ENCODE results near the gene INHBB. TPM values are rescaled to one million over a fixed set of nuclear protein-coding genes. Genes with fewer than 3 reads are reported as not detected.

INHBB gene
- polyA plus RNA-seq, 2 of the 4 experiments (the other 2 are of a cell fraction) = 7.2 to 25.3 TPM

DNA sequence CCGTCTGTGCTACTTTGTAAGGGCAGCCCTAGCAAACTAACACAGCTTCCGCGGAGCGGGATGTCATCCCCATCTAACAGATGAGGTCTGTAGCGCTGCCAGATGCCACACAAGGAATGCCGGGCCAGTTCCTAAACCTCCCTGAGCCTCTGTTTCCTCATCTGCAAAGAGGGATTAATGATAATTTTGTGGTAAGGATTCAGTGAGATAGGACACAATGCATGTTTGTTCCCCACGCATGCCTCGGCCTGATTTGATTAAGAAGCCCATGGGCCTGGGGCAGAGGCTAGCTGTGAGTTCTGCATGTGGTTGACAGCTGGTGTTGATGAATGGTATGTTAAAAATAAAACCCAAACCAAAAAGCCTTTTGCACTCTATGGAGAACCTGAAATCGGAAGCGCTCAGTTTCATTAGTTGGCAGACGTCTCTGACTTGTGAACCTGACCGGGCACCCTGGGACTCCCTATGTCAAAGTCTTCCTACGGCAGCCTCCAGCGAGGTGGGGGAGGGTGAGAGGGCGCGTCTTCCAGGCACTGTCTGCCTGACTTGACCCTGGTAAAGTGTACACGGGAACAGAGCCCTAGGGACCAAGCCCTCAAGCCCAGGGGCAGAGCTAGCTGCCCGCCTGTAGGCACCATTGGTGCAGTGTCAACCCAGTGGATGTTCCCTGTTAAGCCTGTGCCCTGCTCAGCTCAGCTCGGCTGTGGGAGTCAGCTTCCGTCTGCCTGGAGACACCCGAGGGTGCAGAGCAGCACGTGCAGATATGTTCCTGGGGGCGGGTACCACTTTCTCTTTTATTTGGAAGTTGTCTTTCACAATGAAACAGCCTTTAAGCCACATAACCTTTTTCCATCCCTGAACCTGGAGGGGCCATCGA is 14.8 kb upstream of the INHBB start (continued):
- TF ChIP-seq ESRRA (IDR thresholded peaks at IDR 0.05; ENCODE audit: borderline replicate concordance, low read length) = no peak

GRCh38 chr2:120331903-120332302 is 14.0 kb upstream of the INHBB start:
- H3K4me3 ChIP-seq = no peak overlapping the region

GRCh38 chr2:120332384-120332783 is 13.6 kb upstream of the INHBB start:
- H3K9me3 ChIP-seq = no peaks in the 10 kb centered on the region
- H3K4me2 ChIP-seq = no peak overlapping the region
- FAIRE-seq = no peak
- no peaks in the 10 kb centered on the region for H3K4me1 ChIP-seq
- ATAC-seq = no peak
- TF ChIP-seq JUN (IDR thresholded peaks at IDR 0.05) (no peak), RAD21 (conservative IDR thresholded peaks at IDR 0.05 in 1 of 2, IDR thresholded peaks at IDR 0.05 in 1 of 2) (no peak), KDM5A (IDR thresholded peaks at IDR 0.05) (no peak), ZSCAN20 (CRISPR knock-in tag; IDR thresholded peaks at IDR 0.05) (no peak), HOXA7 (CRISPR knock-in tag; IDR thresholded peaks at IDR 0.05) (no peak), EHMT2 (IDR thresholded peaks at IDR 0.05; ENCODE audit: low read depth) (no peak), KDM1A (IDR thresholded peaks at IDR 0.05; ENCODE audit: low read depth) (no peak), EP300 (IDR thresholded peaks at IDR 0.05) (no peak), HOXB13 (CRISPR knock-in tag; IDR thresholded peaks at IDR 0.05; ENCODE audit: low read depth) (no peak), GATA3 (IDR thresholded peaks at IDR 0.05; ENCODE audit: borderline replicate concordance) (no peak), EHF (CRISPR knock-in tag; IDR thresholded peaks at IDR 0.05) (no peak), ATOH8 (CRISPR knock-in tag; IDR thresholded peaks at IDR 0.05; ENCODE audit: low read depth) (no peak), HEYL (CRISPR knock-in tag; IDR thresholded peaks at IDR 0.05) (no peak), FOSB (CRISPR knock-in tag; IDR thresholded peaks at IDR 0.05) (no peak), ZFP36 (IDR thresholded peaks at IDR 0.05; ENCODE audit: borderline replicate concordance, partially characterized antibody) (no peak), FOSL2 (IDR thresholded peaks at IDR 0.05) (no peak), FOSL2 (CRISPR knock-in tag; IDR thresholded peaks at IDR 0.05) (no peak), FOXS1 (CRISPR knock-in tag; IDR thresholded peaks at IDR 0.05) (no peak)
- TF ChIP-seq, protein P1, sequence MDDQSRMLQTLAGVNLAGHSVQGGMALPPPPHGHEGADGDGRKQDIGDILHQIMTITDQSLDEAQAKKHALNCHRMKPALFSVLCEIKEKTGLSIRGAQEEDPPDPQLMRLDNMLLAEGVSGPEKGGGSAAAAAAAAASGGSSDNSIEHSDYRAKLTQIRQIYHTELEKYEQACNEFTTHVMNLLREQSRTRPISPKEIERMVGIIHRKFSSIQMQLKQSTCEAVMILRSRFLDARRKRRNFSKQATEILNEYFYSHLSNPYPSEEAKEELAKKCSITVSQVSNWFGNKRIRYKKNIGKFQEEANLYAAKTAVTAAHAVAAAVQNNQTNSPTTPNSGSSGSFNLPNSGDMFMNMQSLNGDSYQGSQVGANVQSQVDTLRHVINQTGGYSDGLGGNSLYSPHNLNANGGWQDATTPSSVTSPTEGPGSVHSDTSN (IDR thresholded peaks at IDR 0.05) = no peak
- TF ChIP-seq, protein P2, sequence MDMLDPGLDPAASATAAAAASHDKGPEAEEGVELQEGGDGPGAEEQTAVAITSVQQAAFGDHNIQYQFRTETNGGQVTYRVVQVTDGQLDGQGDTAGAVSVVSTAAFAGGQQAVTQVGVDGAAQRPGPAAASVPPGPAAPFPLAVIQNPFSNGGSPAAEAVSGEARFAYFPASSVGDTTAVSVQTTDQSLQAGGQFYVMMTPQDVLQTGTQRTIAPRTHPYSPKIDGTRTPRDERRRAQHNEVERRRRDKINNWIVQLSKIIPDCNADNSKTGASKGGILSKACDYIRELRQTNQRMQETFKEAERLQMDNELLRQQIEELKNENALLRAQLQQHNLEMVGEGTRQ (IDR thresholded peaks at IDR 0.05) = no peak
- H3K27ac ChIP-seq = no peak overlapping the region
- CTCF ChIA-PET = interaction anchor here (1.1 to 3.3 kb wide), 4 partner anchors 11 to 761 kb away, joined by 3 to 19 read pairs (median 6); no protein-coding TSS in a partner anchor
- DNase-seq (ENCODE audit: low read depth in 1 of 2, low spot score in 1 of 2) = no peak
- POLR2A ChIA-PET = no interaction called here
- 76% methylated on average over 6 of the region's 6 CpGs for WGBS (ENCODE audit: missing lambda C conversion rate)
- H3K4me3 ChIP-seq = no peak overlapping the region

More at GRCh38 chr2:120331903-120332302, 14.0 kb upstream of the INHBB start:
- H3K9me3 ChIP-seq = no peaks in the 10 kb centered on the region
- TF ChIP-seq EP300 (IDR thresholded peaks at IDR 0.05) = no peak
- no peak for TF ChIP-seq ZFP36 (IDR thresholded peaks at IDR 0.05; ENCODE audit: borderline replicate concordance, partially characterized antibody)
- TF ChIP-seq, protein P1 (IDR thresholded peaks at IDR 0.05) = no peak
- no peak for TF ChIP-seq MYC (IDR thresholded peaks at IDR 0.05; ENCODE audit: borderline replicate concordance, low read length)
- no peak for TF ChIP-seq TFCP2L1 (CRISPR knock-in tag; IDR thresholded peaks at IDR 0.05)
- no peak for TF ChIP-seq FOSB (CRISPR knock-in tag; IDR thresholded peaks at IDR 0.05)
- TF ChIP-seq ELK1 (IDR thresholded peaks at IDR 0.05; ENCODE audit: low read depth, low read length) = no peak
- no peak for TF ChIP-seq ESRRA (IDR thresholded peaks at IDR 0.05; ENCODE audit: borderline replicate concordance, low read length)
- no peak for TF ChIP-seq JUN (IDR thresholded peaks at IDR 0.05)
- TF ChIP-seq CHD2 (IDR thresholded peaks at IDR 0.05; ENCODE audit: low read length, partially characterized antibody) = no peak
- no peak for TF ChIP-seq POLR2A (IDR thresholded peaks at IDR 0.05; ENCODE audit: low read length)
- H3K27ac ChIP-seq = no peak overlapping the region
- FAIRE-seq (no peak), DNase-seq (ENCODE audit: low read depth in 1 of 2, low spot score in 1 of 2) (no peak), ATAC-seq (no peak)
- POLR2A ChIA-PET = no interaction called here
- no peak overlapping the region for H3K4me2 ChIP-seq
- CTCF ChIA-PET = interaction anchor here (1.1 to 3.3 kb wide), 4 partner anchors 12 to 762 kb away, joined by 3 to 19 read pairs (median 6); no protein-coding TSS in a partner anchor
- WGBS (ENCODE audit: missing lambda C conversion rate) = 49% methylated on average over 4 of the region's 4 CpGs
- H3K4me1 ChIP-seq = no peaks in the 10 kb centered on the region
